Renal cortical epithelial cell (primary cell): ENCODE results near the gene PRKG1. TPM values are rescaled to one million over a fixed set of nuclear protein-coding genes. Genes with fewer than 3 reads are reported as not detected.

Source experiments
- DNase-seq: peaks from one replicate; pipeline ENCODE4 v3.0.0-alpha.2; 2011; ENCODE audit warnings: low read depth
- total RNA-seq: library from RNA; depleted of rRNA; stranded (reverse); fragments of >200 nt; gene quantifications from 2 replicates; pipeline ENCODE4 v1.2.3, GENCODE V29; 2014

PRKG1 gene
- total RNA-seq, 1 donor from 2014 or later, result 2.3 TPM

DNA sequence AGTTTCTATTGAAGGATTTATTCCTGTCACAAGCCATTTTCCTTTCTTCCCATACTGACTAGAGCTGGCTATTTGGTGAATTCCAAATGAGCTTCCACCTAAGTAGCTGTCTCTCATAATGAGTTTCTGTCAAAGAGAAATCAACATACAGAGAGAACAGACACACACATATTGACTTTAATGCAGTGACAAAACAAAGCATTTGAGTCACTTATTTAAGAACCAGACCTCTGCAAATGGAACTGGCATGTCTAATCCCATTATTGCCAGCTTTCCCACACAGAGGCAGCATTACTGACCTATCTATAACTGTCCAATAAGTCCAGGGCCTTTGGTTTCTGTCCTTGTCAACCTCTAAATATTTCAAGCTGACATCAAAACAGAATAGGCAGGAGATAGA, 804.4 kb downstream of the PRKG1 start:
- no peak for DNase-seq

DNA sequence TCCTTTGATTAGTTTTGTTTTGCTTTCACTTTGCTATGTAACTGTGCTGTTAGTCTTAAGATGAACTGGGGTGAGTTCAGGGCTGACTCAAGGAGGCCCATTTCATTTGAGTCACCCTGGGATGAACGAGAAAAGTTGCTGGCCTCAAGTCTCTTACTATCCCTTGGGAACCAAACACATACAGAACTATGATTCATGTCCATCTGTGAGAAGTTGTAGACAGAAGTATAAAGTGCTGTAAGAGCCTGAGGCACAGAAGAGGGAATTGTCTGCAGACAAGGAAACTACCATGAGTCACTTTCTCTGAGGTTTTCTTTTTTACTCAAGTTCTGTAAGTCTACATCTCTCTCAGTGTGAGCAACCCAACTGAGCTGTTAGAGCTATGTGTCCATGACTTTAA, 805.0 kb downstream of the PRKG1 start:
- DNase-seq, result peak; percentile 98

- no peak for DNase-seq
Measured at GRCh38 chr10:51881213-51881612, 806.9 kb downstream of the PRKG1 start.

DNA sequence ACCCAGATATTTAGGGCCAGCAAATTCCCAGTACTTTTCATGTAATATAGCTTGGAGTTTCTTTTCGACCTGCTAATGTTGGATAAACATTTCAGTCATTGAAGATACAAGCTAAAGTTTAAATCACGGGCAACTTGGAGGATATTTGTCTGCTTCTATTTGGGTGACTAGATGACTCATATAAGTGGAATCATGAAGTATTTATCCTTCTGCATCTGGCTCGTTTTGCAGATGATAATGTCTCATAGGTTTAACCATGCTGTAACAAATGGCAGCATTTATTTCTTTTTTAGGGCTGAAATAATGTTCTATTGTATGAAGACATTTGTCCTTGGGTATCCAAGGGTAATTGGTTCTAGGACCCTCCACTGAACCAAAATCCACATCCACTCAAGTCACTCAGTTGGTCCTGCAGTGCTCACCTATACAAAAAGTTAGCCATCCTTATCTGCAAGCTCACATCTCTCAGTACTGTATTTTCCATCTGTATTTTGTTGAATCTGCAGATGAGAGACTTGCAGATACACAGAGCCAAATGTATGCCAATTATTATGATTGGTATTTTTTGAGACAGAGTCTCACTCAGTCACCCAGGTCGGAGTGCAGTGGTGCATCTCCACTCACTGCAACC, 812.3 kb downstream of the PRKG1 start:
- DNase-seq, result no peak

- no peak for DNase-seq
Measured at GRCh38 chr10:51888263-51888662, 814.0 kb downstream of the PRKG1 start.

DNA sequence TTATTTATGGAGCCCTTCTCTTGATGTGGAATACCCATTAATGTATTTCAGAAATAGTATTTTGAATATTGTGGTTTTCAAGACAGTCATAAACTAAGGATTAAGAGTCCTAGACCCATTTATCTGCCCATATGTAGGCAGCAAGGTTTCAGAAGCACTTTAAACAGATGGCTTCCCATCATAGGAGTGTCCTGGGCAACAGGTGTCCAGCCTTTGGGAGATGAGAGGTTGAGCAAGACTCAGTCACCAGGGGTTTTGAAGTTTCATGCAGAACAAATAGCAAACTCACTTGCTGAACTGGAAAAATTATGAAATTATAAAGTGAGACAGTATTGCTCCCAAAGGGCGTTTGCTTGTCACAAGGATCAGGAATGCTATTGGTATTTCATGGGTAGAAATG, 818.0 kb downstream of the PRKG1 start:
- no peak for DNase-seq

GRCh38 chr10:51892965-51893658, 818.8 kb downstream of the PRKG1 start:
- DNase-seq, result no peak

DNA sequence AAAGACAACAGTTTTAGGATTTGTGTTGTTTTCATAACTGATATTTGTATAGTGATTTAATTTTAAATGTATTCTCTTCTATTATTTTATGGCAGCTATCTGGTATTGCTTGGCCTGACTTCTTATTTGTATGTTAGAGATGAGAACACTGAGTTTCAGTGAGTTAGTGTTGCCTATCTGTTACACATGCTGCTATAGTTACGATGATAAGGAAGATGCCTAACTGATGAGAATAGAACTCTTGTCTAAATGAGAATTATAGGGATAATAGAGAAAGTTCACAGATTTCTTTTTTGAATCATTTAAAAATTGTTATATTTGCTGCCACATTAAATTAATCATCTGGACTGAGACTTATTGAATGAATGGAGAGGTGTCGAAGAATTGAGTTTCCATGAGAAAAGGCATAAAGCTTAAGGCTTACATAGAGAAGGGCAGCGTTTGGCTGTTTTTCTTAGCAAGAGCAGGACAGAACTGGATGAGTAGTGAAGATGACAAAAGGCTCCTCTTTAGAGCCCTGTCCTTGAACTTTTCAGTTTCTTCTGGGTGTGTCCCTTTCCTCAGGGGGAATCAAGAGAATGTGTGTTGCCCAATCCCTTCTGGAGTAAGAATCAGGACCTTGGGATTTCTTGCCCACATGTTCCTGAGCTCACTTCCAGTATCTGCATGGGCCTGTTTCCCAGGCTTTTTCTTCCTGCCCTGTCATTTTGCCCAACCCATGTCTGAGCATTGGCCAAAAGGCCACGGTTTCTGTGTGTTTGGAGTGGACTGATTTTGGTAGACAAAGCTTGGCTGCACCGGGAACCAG, 820.7 kb downstream of the PRKG1 start:
- no peak for DNase-seq

DNA sequence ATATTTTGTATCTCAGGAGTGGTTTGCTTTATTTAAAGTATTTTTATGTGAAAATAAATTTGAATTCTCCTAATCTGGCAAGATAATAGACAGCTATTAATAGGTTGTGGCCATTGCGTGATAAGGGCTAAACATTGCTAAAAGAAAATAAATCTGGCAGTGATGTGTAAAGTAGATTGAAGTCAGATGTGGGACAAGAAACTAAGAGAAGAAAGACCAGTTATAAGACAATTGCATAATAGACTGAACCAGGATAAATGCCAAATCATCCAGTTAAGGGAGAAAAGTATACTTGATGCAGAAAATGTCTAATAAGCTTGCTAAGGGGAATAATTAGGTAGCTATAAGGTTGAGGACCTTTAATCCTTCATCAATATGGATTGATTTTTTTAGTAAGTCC, 822.6 kb downstream of the PRKG1 start:
- no peak for DNase-seq

DNA sequence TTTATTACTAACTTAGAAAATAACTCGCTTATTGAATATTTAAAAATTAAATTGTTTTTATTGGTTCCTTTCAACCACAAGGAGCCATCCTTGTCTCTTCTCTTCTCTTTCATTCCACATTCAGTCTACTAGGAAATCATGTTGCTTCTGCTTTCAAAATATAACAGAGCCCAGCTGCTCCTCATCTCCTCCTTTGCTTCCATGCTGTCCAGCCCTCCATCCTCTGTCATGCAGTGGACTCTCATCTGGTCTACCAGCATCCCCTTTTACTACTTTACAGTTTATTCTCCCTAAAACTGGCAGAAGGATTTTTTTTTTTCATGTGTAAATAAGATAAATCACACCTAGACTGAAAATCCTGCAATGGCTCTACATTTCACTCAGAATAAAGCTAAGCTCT, 823.3 kb downstream of the PRKG1 start:
- no peak for DNase-seq

DNA sequence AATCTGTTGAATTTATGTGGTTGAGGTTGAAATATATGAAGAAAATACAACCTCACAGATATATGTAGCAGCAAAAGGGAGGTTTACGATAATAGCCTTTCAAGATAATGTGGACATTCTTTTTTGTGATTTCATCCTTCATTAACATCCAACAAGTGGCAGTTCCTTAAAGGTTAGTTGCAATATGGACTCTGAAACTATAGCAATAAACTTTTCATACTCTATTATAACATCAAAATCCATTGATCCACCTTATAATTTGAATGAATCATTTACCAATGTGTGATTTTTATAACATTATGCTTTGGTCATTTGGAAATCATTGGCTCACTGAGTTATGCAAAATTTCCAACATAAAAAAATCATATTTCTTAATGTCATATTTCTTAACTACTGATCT, 825.9 kb downstream of the PRKG1 start:
- no peak for DNase-seq

- no peak for DNase-seq
Measured at GRCh38 chr10:51903675-51904074, 829.4 kb downstream of the PRKG1 start.

- no peak for DNase-seq
Measured at GRCh38 chr10:51905032-51905431, 830.7 kb downstream of the PRKG1 start.

DNA sequence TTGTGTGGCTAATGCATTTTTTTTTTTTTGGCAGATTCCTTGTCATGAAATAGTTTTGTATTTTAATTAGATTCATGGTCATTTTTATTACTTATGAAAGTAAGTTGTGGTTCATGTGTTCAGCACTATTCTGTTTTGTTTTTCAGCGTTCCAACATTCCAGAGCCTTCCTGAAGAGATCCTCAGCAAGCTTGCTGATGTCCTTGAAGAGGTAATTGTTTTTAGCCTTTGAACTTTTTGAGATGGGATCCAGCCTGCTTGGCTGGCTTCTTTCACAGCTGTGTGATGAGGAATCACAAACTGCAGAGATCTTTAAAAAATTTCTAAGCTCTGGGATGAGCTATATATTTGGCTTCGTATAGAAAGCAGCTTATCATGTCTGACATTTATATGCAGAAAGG, 833.1 kb downstream of the PRKG1 start:
- DNase-seq, result no peak

- DNase-seq, result no peak
Measured at GRCh38 chr10:51910189-51910588, 835.9 kb downstream of the PRKG1 start.

- DNase-seq, result no peak
Measured at GRCh38 chr10:51910596-51910995, 836.3 kb downstream of the PRKG1 start.

- DNase-seq, result no peak
Measured at GRCh38 chr10:51911723-51912122, 837.4 kb downstream of the PRKG1 start.

- no peak for DNase-seq
Measured at GRCh38 chr10:51915031-51915542, 840.8 kb downstream of the PRKG1 start.

GRCh38 chr10:51918440-51918839, 844.2 kb downstream of the PRKG1 start:
- no peak for DNase-seq

- DNase-seq, result peak; percentile 1
Measured at GRCh38 chr10:51918884-51919325, 844.6 kb downstream of the PRKG1 start.

GRCh38 chr10:51920672-51921071, 846.4 kb downstream of the PRKG1 start:
- no peak for DNase-seq

DNA sequence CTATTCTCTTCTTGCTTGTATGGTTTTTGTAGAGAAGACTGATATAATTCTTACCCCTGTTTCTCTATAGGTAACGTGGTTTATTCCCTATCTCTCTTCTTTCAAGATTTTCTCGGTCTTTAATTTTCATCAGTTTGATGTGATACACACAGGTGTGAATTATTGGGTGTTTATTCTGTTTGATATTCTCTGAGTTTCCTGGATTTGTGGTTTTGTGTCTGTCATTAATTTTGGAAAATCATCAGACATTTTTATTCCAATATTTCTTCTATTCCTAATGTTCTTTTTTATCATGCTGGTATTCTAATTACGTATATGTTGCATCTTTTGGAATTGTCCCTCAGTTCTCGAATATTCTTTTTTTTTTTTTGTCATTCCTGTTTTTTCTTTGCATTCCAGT, 850.1 kb downstream of the PRKG1 start:
- no peak for DNase-seq

DNA sequence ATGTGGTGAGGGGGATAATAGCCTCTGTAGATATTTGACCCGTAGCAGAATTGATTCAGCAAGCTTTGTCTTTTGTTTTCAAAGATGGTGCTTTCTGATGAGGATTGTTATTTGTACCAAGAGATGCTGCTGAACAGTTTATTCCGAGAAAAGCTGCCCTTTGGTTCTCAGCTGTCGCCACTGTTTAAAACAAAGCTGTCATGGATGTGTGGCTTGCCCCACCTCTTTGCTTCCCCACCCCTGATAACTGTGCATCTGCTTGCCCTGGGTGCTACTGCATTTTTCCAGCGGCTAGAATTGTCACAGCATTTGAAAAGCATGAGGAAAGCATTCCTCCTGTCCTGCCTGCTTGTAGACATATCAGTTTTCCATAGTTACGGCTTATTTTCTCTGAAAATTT, 852.0 kb downstream of the PRKG1 start:
- DNase-seq, result no peak
